Esophagus squamous epithelium (tissue), 5 donors: ENCODE data around the gene AMH. TPM values are rescaled to one million over a fixed set of nuclear protein-coding genes. Genes with fewer than 3 reads are reported as not detected.

Experiments used
- DNase-seq: peaks from one replicate; lab custom pipeline; 2025; lab: John Stamatoyannopoulos, UW
- H3K27ac ChIP-seq, 4 donors: fragments of 200-600 bp; sonication (generic); one replicate each; pipeline ENCODE4 v1.5.1; 2016 to 2019; ENCODE audit warnings: mild to moderate bottlenecking in 1 of 4
- H3K27me3 ChIP-seq, 4 donors: fragments of 200-600 bp; sonication (generic); 1 replicate in 3 of 4; 2 replicates in 1 of 4; pipeline versions ENCODE4 v1.5.1 to v1.6.0; 2017 to 2021; ENCODE audit warnings: antibody characterized with exemption in 1 of 4
- H3K36me3 ChIP-seq, 3 donors: fragments of 200-600 bp; sonication (generic); one replicate each; pipeline ENCODE4 v1.5.1; 2016 to 2019
- H3K4me1 ChIP-seq, 3 donors: fragments of 200-600 bp; sonication (generic); one replicate each; pipeline ENCODE4 v1.5.1; 2017 to 2019
- H3K4me3 ChIP-seq, 4 donors: fragments of 200-600 bp; sonication (generic); 1 replicate in 3 of 4; 2 replicates in 1 of 4; pipeline ENCODE4 v1.5.1; 2016 to 2019; ENCODE audit warnings: mild to moderate bottlenecking in 2 of 4, moderate library complexity in 1 of 4
- H3K9me3 ChIP-seq, 3 donors: fragments of 200-600 bp; sonication (generic); one replicate each; pipeline ENCODE4 v1.5.1; 2016 to 2019
- POLR2A ChIP-seq, 4 donors: fragments of 450-650 bp; IDR thresholded peaks; one replicate each; pipeline ENCODE4 v1.6.1; 2017; ENCODE audit warnings: antibody characterized with exemption in 4 of 4, mild to moderate bottlenecking in 4 of 4, moderate library complexity in 3 of 4
- WGBS, 2 donors: methylation state at CpG; one replicate each; pipeline ENCODE4 v1.1.5; 2018; 5-methylcytosine and 5-hydroxymethylcytosine counted together
- intact Hi-C: fragments of 100-400 bp; cut with DNase I; formaldehyde crosslinking; loops from one replicate; pipeline ENCODE4 v1.15.0; 2022
- total RNA-seq, 4 donors: library from RNA; depleted of rRNA; stranded (reverse); fragments of >200 nt; gene quantifications; one replicate each; pipeline ENCODE4 v1.1.0, GENCODE V29; 2016
- TF ChIP-seq, protein P1 (sequence below), 6 experiments: fragments of 450-650 bp in 4 of 6; fragments of 200-600 bp in 2 of 6; sonication (generic) in 2 of 6; IDR thresholded peaks; one replicate each; pipeline ENCODE4 v1.5.1; 2016 to 2019; ENCODE audit warnings: antibody characterized with exemption in 6 of 6, mild to moderate bottlenecking in 4 of 6, moderate library complexity in 4 of 6
- donor health status: DM: yes; HTN: yes; CAD: no.

AMH gene
- total RNA-seq, 4 donors from 2014 or later: 0.76 to 1.1 (median 0.88) TPM; not detected in 1

- Histone ChIP-seq H3K4me3 (no peak overlapping the region), H3K9me3 (no peaks in the 10 kb centered on the region), H3K27me3 (peaks cover 0 to 2% (median 0%) of the 10 kb centered on the region in 4 donors), H3K27ac (no peak overlapping the region), H3K36me3 (peaks cover 42 to 56% (median 43%) of the 10 kb centered on the region in 3 donors), H3K4me1 (peaks cover 35 to 65% (median 46%) of the 10 kb centered on the region in 3 donors)
- TF ChIP-seq POLR2A (IDR thresholded peaks at IDR 0.05): no peak
- TF ChIP-seq, protein P1, sequence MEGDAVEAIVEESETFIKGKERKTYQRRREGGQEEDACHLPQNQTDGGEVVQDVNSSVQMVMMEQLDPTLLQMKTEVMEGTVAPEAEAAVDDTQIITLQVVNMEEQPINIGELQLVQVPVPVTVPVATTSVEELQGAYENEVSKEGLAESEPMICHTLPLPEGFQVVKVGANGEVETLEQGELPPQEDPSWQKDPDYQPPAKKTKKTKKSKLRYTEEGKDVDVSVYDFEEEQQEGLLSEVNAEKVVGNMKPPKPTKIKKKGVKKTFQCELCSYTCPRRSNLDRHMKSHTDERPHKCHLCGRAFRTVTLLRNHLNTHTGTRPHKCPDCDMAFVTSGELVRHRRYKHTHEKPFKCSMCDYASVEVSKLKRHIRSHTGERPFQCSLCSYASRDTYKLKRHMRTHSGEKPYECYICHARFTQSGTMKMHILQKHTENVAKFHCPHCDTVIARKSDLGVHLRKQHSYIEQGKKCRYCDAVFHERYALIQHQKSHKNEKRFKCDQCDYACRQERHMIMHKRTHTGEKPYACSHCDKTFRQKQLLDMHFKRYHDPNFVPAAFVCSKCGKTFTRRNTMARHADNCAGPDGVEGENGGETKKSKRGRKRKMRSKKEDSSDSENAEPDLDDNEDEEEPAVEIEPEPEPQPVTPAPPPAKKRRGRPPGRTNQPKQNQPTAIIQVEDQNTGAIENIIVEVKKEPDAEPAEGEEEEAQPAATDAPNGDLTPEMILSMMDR (IDR thresholded peaks at IDR 0.05): no peak
- DNase-seq: no peak
- intact Hi-C loops: no loop called here
- WGBS, 2 donors: 85 to 86% methylated on average over 7 to 8 of the region's 8 CpGs
These were observed 6.3 kb upstream of the AMH start for GRCh38 chr19:2242816-2243215.

DNA sequence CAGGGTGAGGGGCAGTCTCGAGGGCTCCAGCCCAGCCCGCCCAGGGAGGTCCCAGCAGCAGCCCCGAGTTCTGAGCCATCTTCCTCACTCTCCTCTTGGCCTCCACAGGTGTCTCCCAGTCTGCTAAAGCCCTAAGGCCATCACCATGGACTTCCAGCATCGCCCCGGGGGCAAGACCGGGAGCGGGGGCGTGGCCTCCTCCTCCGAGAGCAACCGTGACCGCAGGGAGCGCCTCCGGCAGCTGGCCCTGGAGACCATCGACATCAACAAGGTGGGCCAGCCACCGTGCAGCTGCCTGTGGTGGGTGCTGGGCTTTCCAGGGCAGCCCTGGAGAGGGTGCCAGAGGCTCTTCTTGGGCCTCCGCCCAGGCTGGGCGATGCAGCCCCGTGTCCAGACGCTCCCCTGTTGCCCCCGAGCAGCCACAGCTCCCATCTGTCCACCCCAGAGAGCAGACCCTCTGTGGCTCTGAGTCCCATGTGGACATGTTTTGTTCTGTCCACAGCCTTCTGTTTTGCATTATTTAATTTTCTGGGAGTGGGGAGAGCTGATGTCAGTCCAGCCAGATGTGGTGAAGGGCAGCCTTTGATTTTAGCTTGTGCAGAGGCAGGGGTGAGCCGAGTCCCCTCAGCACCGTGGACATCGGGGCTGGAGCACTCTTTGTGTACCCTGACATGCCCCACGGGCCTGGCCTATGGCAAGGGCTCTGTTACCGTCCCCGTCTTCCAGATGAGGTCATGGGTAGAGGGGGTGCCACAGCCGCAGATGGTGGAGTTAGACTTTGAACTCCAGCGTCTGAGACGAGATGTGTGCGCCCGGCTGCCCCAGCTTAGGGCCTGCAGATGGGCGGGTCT is 5.6 kb upstream of the AMH start:
- peaks cover 43 to 63% (median 49%) of the 10 kb centered on the region in 3 donors for H3K36me3 ChIP-seq
- DNase-seq: no peak
- intact Hi-C loops: no loop called here
- TF ChIP-seq, protein P1 (IDR thresholded peaks at IDR 0.05): no peak
- no peak for TF ChIP-seq POLR2A (IDR thresholded peaks at IDR 0.05)
- 80 to 91% methylated on average over 12 of the region's 32 CpGs for WGBS, 2 donors
- no peak overlapping the region for H3K27ac ChIP-seq
- no peaks in the 10 kb centered on the region for H3K9me3 ChIP-seq
- peaks cover 30 to 58% (median 39%) of the 10 kb centered on the region in 3 donors for H3K4me1 ChIP-seq
- no peak overlapping the region for H3K4me3 ChIP-seq
- H3K27me3 ChIP-seq: peaks cover 0 to 7% (median 0%) of the 10 kb centered on the region in 4 donors

- intact Hi-C loops: no loop called here
- H3K27ac ChIP-seq: no peak overlapping the region
These were observed 5.1 kb upstream of the AMH start for GRCh38 chr19:2244125-2244411.

DNA sequence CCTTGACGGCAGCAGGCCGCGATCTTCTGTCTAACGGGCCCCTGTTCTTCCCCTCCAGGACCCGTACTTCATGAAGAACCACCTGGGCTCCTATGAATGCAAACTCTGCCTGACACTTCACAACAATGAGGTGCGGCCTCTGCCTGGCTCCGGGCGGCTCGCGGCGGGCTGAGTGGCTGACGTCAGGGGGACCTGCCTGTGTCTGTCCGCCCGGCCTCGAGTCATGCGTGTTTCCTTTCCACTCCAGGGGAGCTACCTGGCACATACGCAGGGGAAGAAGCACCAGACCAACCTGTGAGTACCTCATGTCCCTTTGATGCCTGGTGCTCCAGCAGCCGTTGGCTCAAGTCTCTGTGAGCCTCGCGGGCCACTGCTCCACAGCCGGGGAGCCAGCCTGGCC is 4.6 kb upstream of the AMH start:
- Histone ChIP-seq H3K4me3 (no peak overlapping the region), H3K27ac (no peak overlapping the region), H3K9me3 (no peaks in the 10 kb centered on the region), H3K4me1 (peaks cover 30 to 53% (median 30%) of the 10 kb centered on the region in 3 donors), H3K36me3 (peaks cover 43 to 73% (median 55%) of the 10 kb centered on the region in 3 donors), H3K27me3 (peaks cover 0 to 13% (median 0%) of the 10 kb centered on the region in 4 donors)
- DNase-seq: no peak
- WGBS, 2 donors: 80% methylated on average over 2 of the region's 21 CpGs; no CpG with 5 or more reads in 1 of the 2 donors
- intact Hi-C loops: no loop called here
- no peak for TF ChIP-seq POLR2A (IDR thresholded peaks at IDR 0.05)
- TF ChIP-seq, protein P1 (IDR thresholded peaks at IDR 0.05): no peak

More at GRCh38 chr19:2244125-2244411, 5.1 kb upstream of the AMH start:
- Histone ChIP-seq H3K4me1 (peaks cover 30 to 53% (median 34%) of the 10 kb centered on the region in 3 donors), H3K4me3 (no peak overlapping the region), H3K27me3 (peaks cover 0 to 9% (median 0%) of the 10 kb centered on the region in 4 donors), H3K9me3 (no peaks in the 10 kb centered on the region), H3K36me3 (peaks cover 43 to 69% (median 55%) of the 10 kb centered on the region in 3 donors)
- no peak for DNase-seq
- TF ChIP-seq POLR2A (IDR thresholded peaks at IDR 0.05): no peak
- TF ChIP-seq, protein P1 (IDR thresholded peaks at IDR 0.05): no peak
- WGBS, 2 donors: 94% methylated on average over 3 of the region's 12 CpGs; no CpG with 5 or more reads in 1 of the 2 donors

GRCh38 chr19:2245273-2245672 is 3.9 kb upstream of the AMH start:
- no peak for TF ChIP-seq POLR2A (IDR thresholded peaks at IDR 0.05)
- TF ChIP-seq, protein P1 (IDR thresholded peaks at IDR 0.05): no peak
- Histone ChIP-seq H3K4me3 (no peak overlapping the region), H3K27ac (no peak overlapping the region), H3K4me1 (peaks cover 26 to 53% (median 30%) of the 10 kb centered on the region in 3 donors), H3K27me3 (peaks cover 0 to 21% (median 6%) of the 10 kb centered on the region in 4 donors), H3K36me3 (peaks cover 43 to 73% (median 55%) of the 10 kb centered on the region in 3 donors), H3K9me3 (no peaks in the 10 kb centered on the region)
- 98% methylated on average over 12 of the region's 15 CpGs; no CpG with 5 or more reads in 1 of the 2 donors for WGBS, 2 donors
- intact Hi-C loops: no loop called here
- DNase-seq: no peak
